Prostate gland (tissue), 2 donors: ENCODE measurements around the gene CCDC127. TPM values are rescaled to one million over a fixed set of nuclear protein-coding genes. Genes with fewer than 3 reads are reported as not detected.
A peak's percentile ranks its signal among the peaks of the same experiment; 100 is the strongest.

ENCODE experiments used
- DNase-seq: peaks from one replicate; pipeline ENCODE4 v3.0.0-alpha.2; 2019; ENCODE audit warnings: low spot score
- H3K27ac ChIP-seq, 2 donors: fragments of 200-600 bp; sonication (generic); 2 replicates each; pipeline ENCODE4 v1.5.1; 2017 to 2019
- H3K27me3 ChIP-seq: fragments of 200-600 bp; sonication (generic); replicated peaks from 2 replicates; pipeline ENCODE4 v1.5.1; 2019; ENCODE audit not compliant: insufficient read depth
- H3K36me3 ChIP-seq, 2 donors: fragments of 200-600 bp; sonication (generic); 1 replicate in 1 of 2; 2 replicates in 1 of 2; pipeline versions ENCODE4 v1.5.1 to v1.8.1; 2017 to 2019
- H3K4me1 ChIP-seq: fragments of 200-600 bp; sonication (generic); replicated peaks from 2 replicates; pipeline ENCODE4 v1.5.1; 2019
- H3K4me3 ChIP-seq, 2 donors: fragments of 200-600 bp; sonication (generic); 2 replicates each; pipeline ENCODE4 v1.5.1; 2017 to 2019
- H3K9me3 ChIP-seq: fragments of 200-600 bp; sonication (generic); 2 replicates; pipeline ENCODE4 v1.5.1; 2017
- CTCF ChIP-seq, 4 experiments: fragments of 200-600 bp in 2 of 4; fragments of 450-650 bp in 2 of 4; sonication (generic) in 2 of 4; IDR thresholded peaks; 1 replicate in 3 of 4; 2 replicates in 1 of 4; pipeline ENCODE4 v1.5.1; 2016 to 2019; ENCODE audit warnings: antibody characterized with exemption in 4 of 4, mild to moderate bottlenecking in 2 of 4, moderate library complexity in 2 of 4
- POLR2A ChIP-seq: fragments of 450-650 bp; IDR thresholded peaks from one replicate; pipeline ENCODE4 v1.6.1; 2016; ENCODE audit warnings: antibody characterized with exemption, mild to moderate bottlenecking
- POLR2AphosphoS5 ChIP-seq: sonication (generic); formaldehyde crosslinking; IDR thresholded peaks from one replicate; pipeline ENCODE4 v1.6.1; 2017; ENCODE audit warnings: antibody characterized with exemption
- WGBS: methylation state at CpG from one replicate; pipeline ENCODE4 v1.1.5; 2018; 5-methylcytosine and 5-hydroxymethylcytosine counted together
- intact Hi-C: fragments of 100-400 bp; cut with DNase I; formaldehyde crosslinking; loops from one replicate; pipeline ENCODE4 v1.14.2; 2022
- total RNA-seq, 2 donors: library from RNA; depleted of rRNA; stranded (reverse); fragments of >200 nt; gene quantifications; one replicate each; pipeline ENCODE4 v1.1.0, GENCODE V29; 2016

CCDC127 gene
- total RNA-seq, 2 donors from 2014 or later = 4.7 to 5.2 TPM

GRCh38 chr5:154826-155225 lies 63.1 kb downstream of the CCDC127 start:
- no peaks in the 10 kb centered on the region for H3K27me3 ChIP-seq
- no peak overlapping the region for H3K27ac ChIP-seq
- no peaks in the 10 kb centered on the region for H3K36me3 ChIP-seq
- TF ChIP-seq POLR2A (no peak), POLR2AphosphoS5 (no peak), CTCF (IDR thresholded peaks at IDR 0.05) (no peak)
- no peak for DNase-seq
- WGBS = 89% methylated on average over 18 of the region's 18 CpGs
- H3K4me1 ChIP-seq = no peaks in the 10 kb centered on the region
- H3K4me3 ChIP-seq = no peak overlapping the region
- intact Hi-C loops = no loop called here
- no peaks in the 10 kb centered on the region for H3K9me3 ChIP-seq

DNA sequence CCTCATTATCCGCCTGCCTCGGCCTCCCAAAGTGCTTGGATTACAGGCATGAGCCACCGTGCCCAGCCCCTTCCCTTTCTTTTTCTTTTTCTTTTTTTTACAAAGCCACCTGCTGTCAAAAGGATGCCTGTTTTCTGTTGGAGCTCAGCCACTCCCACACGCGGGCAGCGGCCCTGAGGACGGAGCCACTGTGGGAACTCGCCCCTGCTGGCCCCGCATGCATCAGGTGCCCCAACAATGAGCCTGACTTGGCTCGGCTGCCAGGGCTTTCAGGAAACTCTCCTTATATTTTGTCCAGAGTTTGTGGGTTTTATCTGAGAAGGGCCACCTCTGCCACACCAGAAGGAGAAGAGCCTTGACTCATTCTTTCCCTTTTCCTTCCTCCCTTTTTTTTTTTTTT lies 63.7 kb downstream of the CCDC127 start:
- TF ChIP-seq CTCF (IDR thresholded peaks at IDR 0.05) = no peak
- no peak for TF ChIP-seq POLR2A
- no peak for TF ChIP-seq POLR2AphosphoS5
- H3K4me3 ChIP-seq = no peak overlapping the region
- WGBS = 64% methylated on average over 10 of the region's 10 CpGs
- no peaks in the 10 kb centered on the region for H3K36me3 ChIP-seq
- no peak overlapping the region for H3K27ac ChIP-seq
- intact Hi-C loops = no loop called here
- H3K4me1 ChIP-seq = no peaks in the 10 kb centered on the region
- no peaks in the 10 kb centered on the region for H3K9me3 ChIP-seq
- H3K27me3 ChIP-seq = no peaks in the 10 kb centered on the region
- DNase-seq = no peak

- intact Hi-C loops = no loop called here
- 93% methylated on average over 8 of the region's 8 CpGs for WGBS
- TF ChIP-seq CTCF (IDR thresholded peaks at IDR 0.05) (no peak), POLR2A (no peak), POLR2AphosphoS5 (no peak)
- Histone ChIP-seq H3K36me3 (no peaks in the 10 kb centered on the region), H3K27me3 (no peaks in the 10 kb centered on the region), H3K9me3 (no peaks in the 10 kb centered on the region), H3K4me3 (no peak overlapping the region), H3K4me1 (no peaks in the 10 kb centered on the region), H3K27ac (no peak overlapping the region)
- DNase-seq = no peak
Observed at GRCh38 chr5:153256-153655, 64.7 kb downstream of the CCDC127 start.

DNA sequence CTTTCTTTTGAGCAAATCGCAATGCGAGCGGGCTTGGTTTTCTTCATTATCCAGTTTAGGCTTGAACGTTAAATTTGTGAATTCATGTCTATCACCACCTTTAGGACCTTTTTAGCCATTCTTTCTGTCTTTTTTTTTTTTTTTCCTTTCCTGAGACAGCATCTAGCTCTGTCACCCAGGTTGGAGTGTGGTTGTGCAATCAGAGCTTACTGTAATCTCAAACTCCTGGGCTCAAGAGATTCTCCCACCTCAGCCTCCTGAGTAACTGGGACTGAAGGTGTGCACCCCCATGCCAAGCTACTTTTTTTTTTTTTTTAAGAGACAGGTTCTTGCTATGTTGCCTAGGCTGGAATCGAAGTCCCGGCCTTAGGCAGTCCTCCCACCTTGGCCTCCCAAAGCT lies 65.9 kb downstream of the CCDC127 start:
- 98% methylated on average over 6 of the region's 6 CpGs for WGBS
- no peak for DNase-seq
- intact Hi-C loops = no loop called here
- Histone ChIP-seq H3K36me3 (no peaks in the 10 kb centered on the region), H3K9me3 (no peaks in the 10 kb centered on the region), H3K27ac (no peak overlapping the region), H3K27me3 (no peaks in the 10 kb centered on the region), H3K4me1 (no peaks in the 10 kb centered on the region), H3K4me3 (no peak overlapping the region)
- no peak for TF ChIP-seq CTCF (IDR thresholded peaks at IDR 0.05)
- TF ChIP-seq POLR2A = no peak
- TF ChIP-seq POLR2AphosphoS5 = no peak

- DNase-seq = peak; percentile 2
- Histone ChIP-seq H3K4me3 (no peak overlapping the region), H3K27me3 (no peaks in the 10 kb centered on the region), H3K9me3 (no peaks in the 10 kb centered on the region), H3K4me1 (no peaks in the 10 kb centered on the region), H3K27ac (peak overlapping the region in 1 of 2 donors; percentile 69), H3K36me3 (no peaks in the 10 kb centered on the region)
- intact Hi-C loops = no loop called here
- 88% methylated on average over 4 of the region's 4 CpGs for WGBS
- TF ChIP-seq POLR2AphosphoS5 (no peak), CTCF (IDR thresholded peaks at IDR 0.05) (no peak), POLR2A (no peak)
Observed at GRCh38 chr5:150746-151145, 67.2 kb downstream of the CCDC127 start.
